Lower leg skin (tissue), 3 donors: ENCODE measurements around the gene ALOX5.

Experiments used
- POLR2A ChIP-seq, 2 donors: fragments of 450-650 bp; IDR thresholded peaks; one replicate each; pipeline ENCODE4 v1.6.1; 2016 to 2017; ENCODE audit warnings: antibody characterized with exemption in 2 of 2, mild to moderate bottlenecking in 1 of 2, moderate library complexity in 1 of 2
- TF ChIP-seq, protein P1 (sequence below), 3 donors: fragments of 450-650 bp; IDR thresholded peaks; one replicate each; pipeline ENCODE4 v1.5.1; 2016; ENCODE audit warnings: antibody characterized with exemption in 3 of 3, mild to moderate bottlenecking in 3 of 3, moderate library complexity in 2 of 3

DNA sequence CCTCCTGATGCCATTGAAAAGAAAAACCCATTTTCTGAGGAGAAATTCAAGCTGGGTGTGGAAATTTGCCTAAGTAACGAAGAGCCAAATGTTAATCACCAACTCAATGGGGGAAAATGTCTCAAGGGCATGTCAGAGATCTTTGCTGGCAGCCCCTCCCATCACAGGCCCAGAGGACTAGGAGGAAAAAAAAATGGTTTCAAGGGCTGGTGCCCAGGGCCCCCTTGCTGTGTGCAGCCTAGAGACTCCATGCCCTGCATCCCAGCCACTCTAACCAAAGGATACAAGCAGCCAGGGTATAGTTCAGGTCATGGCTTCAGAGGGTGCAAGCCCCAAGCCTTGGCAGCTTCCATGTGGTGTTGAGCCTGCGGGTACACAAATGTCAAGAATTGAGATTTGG, 106.3 kb downstream of the ALOX5 start:
- TF ChIP-seq, protein P1, sequence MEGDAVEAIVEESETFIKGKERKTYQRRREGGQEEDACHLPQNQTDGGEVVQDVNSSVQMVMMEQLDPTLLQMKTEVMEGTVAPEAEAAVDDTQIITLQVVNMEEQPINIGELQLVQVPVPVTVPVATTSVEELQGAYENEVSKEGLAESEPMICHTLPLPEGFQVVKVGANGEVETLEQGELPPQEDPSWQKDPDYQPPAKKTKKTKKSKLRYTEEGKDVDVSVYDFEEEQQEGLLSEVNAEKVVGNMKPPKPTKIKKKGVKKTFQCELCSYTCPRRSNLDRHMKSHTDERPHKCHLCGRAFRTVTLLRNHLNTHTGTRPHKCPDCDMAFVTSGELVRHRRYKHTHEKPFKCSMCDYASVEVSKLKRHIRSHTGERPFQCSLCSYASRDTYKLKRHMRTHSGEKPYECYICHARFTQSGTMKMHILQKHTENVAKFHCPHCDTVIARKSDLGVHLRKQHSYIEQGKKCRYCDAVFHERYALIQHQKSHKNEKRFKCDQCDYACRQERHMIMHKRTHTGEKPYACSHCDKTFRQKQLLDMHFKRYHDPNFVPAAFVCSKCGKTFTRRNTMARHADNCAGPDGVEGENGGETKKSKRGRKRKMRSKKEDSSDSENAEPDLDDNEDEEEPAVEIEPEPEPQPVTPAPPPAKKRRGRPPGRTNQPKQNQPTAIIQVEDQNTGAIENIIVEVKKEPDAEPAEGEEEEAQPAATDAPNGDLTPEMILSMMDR (IDR thresholded peaks at IDR 0.05): no peak
- TF ChIP-seq POLR2A (IDR thresholded peaks at IDR 0.05): no peak
